NT2/D1 (cell line): ENCODE results near the gene RNF13.

Experiments used
- YY1 ChIP-seq: IDR thresholded peaks from 2 replicates; pipeline ENCODE4 v1.6.1; 2011; ENCODE audit not compliant: insufficient read length, insufficient read depth
- ZNF274 ChIP-seq: IDR thresholded peaks from 2 replicates; pipeline ENCODE4 v1.6.1; 2011; ENCODE audit warnings: mild to moderate bottlenecking, low read depth, low read length

- TF ChIP-seq YY1 (no peak), ZNF274 (no peak)
These were observed 96.9 kb downstream of the RNF13 start for GRCh38 chr3:149909923-149910322.
